ENCODE measurements around the gene ZNF441. TPM values are rescaled to one million over a fixed set of nuclear protein-coding genes. Genes with fewer than 3 reads are reported as not detected.
A peak's percentile ranks its signal among the peaks of the same experiment; 100 is the strongest.

The ZNF441 gene
- total and polyA plus RNA-seq, 10 of the 15 experiments (the other 5 are each of a cell fraction or from before 2014, with no cell fraction given), result 1.0 to 9.4 (median 4.3) TPM

DNA sequence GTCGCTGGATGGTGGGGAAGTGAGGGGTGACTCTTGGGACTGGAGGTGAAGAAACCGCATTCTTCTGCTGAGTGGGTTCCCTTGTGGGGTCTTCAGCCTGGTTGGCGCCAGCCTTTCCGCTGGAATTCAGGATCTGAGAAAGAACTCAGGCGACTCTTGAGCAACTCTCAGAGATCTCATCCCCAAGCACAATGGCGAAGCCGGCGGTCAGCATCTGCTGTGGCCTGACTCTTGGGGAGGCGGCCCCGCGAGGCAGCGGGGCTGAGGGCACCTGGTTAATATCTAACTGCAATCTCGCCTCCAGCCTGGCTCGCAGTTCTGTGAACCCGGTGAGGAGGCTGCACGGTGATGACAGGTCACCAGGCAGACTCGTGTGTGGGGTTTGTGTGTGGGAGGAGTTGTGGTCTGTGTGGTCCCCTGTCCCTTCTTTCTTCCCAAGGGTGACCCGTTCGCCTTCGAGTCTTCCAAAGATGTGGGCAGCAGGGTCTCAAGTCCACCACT is 883 bp downstream of the ZNF441 start:
- Histone ChIP-seq H3K79me2 (ENCODE audit: control insufficient read depth, insufficient read depth, low read length) (peaks cover 15% of the 10 kb centered on the region), H3K4me1 (ENCODE audit: control insufficient read depth, insufficient read depth, low read length) (peaks cover 3% of the 10 kb centered on the region), H2AFZ (ENCODE audit: control insufficient read depth, low read depth, low read length) (peak overlapping the region; percentile 99), H4K20me1 (ENCODE audit: control insufficient read depth, insufficient read depth) (no peaks in the 10 kb centered on the region), H3K36me3 (ENCODE audit: control insufficient read depth in 2 of 2, insufficient read depth in 2 of 2, low read length in 1 of 2) (no peaks in the 10 kb centered on the region), H3K4me2 (ENCODE audit: control insufficient read depth, insufficient read depth) (peak overlapping the region; percentile 92), H3K27ac (ENCODE audit: control insufficient read depth, insufficient read depth) (peak overlapping the region; percentile 91), H3K27me3 (replicated peaks in 1 of 2; ENCODE audit: control insufficient read depth in 2 of 2, insufficient read depth in 2 of 2, low read length in 1 of 2) (no peaks in the 10 kb centered on the region), H3K9me3 (replicated peaks; ENCODE audit: control insufficient read depth, insufficient read depth, low read length) (peaks cover 12% of the 10 kb centered on the region), H3K4me3 (peak overlapping the region; percentile 71), H3K9ac (ENCODE audit: control insufficient read depth, insufficient read depth, low read length) (peak overlapping the region; percentile 91)
- in situ Hi-C loops (cut with MboI) (no loop called here), intact Hi-C loops (cut with micrococcal nuclease; ENCODE audit: unreplicated experiment) (no loop called here)
- ATAC-seq (peak; percentile 77), FAIRE-seq (no peak), DNase-seq (ENCODE audit: low read depth, low spot score) (peak; percentile 31)
- under 1% methylated on average over 18 of the region's 20 CpGs for WGBS (ENCODE audit: insufficient coverage, insufficient replicate concordance, low lambda C conversion rate, missing lambda C conversion rate)
- CTCF ChIA-PET, result interaction anchor here (0.7 kb wide), 1 partner anchor 30 kb away, joined by 3 read pairs; the partner anchor contains the start of gene ZNF491
- BruUV-seq (replicated peaks), result no TSS peak
- POLR2A ChIA-PET, result interaction anchor here (0.5 to 1.2 kb wide), 2 partner anchors 165 to 273 kb away, joined by 3 to 5 read pairs; no protein-coding TSS in a partner anchor
- RAD21 ChIA-PET (ENCODE audit: unreplicated experiment), result no interaction called here
- SMC1A ChIA-PET (ENCODE audit: uncharacterized antibody, unreplicated experiment), result interaction anchor here (2.0 kb wide), 1 partner anchor 31 kb away, joined by 7 read pairs; no protein-coding TSS in a partner anchor
- TF ChIP-seq, protein P1, sequence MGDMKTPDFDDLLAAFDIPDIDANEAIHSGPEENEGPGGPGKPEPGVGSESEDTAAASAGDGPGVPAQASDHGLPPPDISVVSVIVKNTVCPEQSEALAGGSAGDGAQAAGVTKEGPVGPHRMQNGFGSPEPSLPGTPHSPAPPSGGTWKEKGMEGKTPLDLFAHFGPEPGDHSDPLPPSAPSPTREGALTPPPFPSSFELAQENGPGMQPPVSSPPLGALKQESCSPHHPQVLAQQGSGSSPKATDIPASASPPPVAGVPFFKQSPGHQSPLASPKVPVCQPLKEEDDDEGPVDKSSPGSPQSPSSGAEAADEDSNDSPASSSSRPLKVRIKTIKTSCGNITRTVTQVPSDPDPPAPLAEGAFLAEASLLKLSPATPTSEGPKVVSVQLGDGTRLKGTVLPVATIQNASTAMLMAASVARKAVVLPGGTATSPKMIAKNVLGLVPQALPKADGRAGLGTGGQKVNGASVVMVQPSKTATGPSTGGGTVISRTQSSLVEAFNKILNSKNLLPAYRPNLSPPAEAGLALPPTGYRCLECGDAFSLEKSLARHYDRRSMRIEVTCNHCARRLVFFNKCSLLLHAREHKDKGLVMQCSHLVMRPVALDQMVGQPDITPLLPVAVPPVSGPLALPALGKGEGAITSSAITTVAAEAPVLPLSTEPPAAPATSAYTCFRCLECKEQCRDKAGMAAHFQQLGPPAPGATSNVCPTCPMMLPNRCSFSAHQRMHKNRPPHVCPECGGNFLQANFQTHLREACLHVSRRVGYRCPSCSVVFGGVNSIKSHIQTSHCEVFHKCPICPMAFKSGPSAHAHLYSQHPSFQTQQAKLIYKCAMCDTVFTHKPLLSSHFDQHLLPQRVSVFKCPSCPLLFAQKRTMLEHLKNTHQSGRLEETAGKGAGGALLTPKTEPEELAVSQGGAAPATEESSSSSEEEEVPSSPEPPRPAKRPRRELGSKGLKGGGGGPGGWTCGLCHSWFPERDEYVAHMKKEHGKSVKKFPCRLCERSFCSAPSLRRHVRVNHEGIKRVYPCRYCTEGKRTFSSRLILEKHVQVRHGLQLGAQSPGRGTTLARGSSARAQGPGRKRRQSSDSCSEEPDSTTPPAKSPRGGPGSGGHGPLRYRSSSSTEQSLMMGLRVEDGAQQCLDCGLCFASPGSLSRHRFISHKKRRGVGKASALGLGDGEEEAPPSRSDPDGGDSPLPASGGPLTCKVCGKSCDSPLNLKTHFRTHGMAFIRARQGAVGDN (IDR thresholded peaks at IDR 0.05), result no peak
- no peak for TF ChIP-seq POLR2A (IDR thresholded peaks at IDR 0.05; ENCODE audit: low read depth, low read length)
- no peak for TF ChIP-seq CHD2 (IDR thresholded peaks at IDR 0.05; ENCODE audit: borderline replicate concordance, low read depth, low read length)
- TF ChIP-seq, protein P2, sequence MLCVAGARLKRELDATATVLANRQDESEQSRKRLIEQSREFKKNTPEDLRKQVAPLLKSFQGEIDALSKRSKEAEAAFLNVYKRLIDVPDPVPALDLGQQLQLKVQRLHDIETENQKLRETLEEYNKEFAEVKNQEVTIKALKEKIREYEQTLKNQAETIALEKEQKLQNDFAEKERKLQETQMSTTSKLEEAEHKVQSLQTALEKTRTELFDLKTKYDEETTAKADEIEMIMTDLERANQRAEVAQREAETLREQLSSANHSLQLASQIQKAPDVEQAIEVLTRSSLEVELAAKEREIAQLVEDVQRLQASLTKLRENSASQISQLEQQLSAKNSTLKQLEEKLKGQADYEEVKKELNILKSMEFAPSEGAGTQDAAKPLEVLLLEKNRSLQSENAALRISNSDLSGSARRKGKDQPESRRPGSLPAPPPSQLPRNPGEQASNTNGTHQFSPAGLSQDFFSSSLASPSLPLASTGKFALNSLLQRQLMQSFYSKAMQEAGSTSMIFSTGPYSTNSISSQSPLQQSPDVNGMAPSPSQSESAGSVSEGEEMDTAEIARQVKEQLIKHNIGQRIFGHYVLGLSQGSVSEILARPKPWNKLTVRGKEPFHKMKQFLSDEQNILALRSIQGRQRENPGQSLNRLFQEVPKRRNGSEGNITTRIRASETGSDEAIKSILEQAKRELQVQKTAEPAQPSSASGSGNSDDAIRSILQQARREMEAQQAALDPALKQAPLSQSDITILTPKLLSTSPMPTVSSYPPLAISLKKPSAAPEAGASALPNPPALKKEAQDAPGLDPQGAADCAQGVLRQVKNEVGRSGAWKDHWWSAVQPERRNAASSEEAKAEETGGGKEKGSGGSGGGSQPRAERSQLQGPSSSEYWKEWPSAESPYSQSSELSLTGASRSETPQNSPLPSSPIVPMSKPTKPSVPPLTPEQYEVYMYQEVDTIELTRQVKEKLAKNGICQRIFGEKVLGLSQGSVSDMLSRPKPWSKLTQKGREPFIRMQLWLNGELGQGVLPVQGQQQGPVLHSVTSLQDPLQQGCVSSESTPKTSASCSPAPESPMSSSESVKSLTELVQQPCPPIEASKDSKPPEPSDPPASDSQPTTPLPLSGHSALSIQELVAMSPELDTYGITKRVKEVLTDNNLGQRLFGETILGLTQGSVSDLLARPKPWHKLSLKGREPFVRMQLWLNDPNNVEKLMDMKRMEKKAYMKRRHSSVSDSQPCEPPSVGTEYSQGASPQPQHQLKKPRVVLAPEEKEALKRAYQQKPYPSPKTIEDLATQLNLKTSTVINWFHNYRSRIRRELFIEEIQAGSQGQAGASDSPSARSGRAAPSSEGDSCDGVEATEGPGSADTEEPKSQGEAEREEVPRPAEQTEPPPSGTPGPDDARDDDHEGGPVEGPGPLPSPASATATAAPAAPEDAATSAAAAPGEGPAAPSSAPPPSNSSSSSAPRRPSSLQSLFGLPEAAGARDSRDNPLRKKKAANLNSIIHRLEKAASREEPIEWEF (IDR thresholded peaks at IDR 0.05; ENCODE audit: insufficient replicate concordance, low read depth, low read length), result no peak
- TF ChIP-seq RCOR1 (conservative IDR thresholded peaks at IDR 0.05; ENCODE audit: low read depth, low read length), result no peak
- TF ChIP-seq STAT3 (IDR thresholded peaks at IDR 0.05; ENCODE audit: low read depth, low read length), result no peak
- TF ChIP-seq SUPT20H (IDR thresholded peaks at IDR 0.05; ENCODE audit: borderline replicate concordance, control insufficient read depth, low read depth, low read length), result no peak
- no peak for TF ChIP-seq KLF5 (IDR thresholded peaks at IDR 0.05; ENCODE audit: partially characterized antibody)
- TF ChIP-seq ESRRA (IDR thresholded peaks at IDR 0.05; ENCODE audit: low read length), result no peak
- TF ChIP-seq IRF4 (IDR thresholded peaks at IDR 0.05; ENCODE audit: low read depth, low read length), result no peak
- TF ChIP-seq SMC3 (IDR thresholded peaks at IDR 0.05; ENCODE audit: borderline replicate concordance, low read length), result no peak
- no peak for TF ChIP-seq MTA3 (IDR thresholded peaks at IDR 0.05; ENCODE audit: borderline replicate concordance, low read length)
- TF ChIP-seq BHLHE40 (IDR thresholded peaks at IDR 0.05; ENCODE audit: borderline replicate concordance in 1 of 2, low read depth in 2 of 2, low read length in 1 of 2), result peak; percentile 69 to 87; a peak in 3 of 4 replicates
- no peak for TF ChIP-seq NR2C1 (IDR thresholded peaks at IDR 0.05)
